ENCODE data around the gene POLN. TPM values are rescaled to one million over a fixed set of nuclear protein-coding genes. Genes with fewer than 3 reads are reported as not detected.
"Not testable (repeated sequence)": the region's sequence is repeated elsewhere in the genome, so short reads cannot be mapped to it uniquely, and the experiment has no call there.

Gene POLN
- total RNA-seq, 1 donor from 2014 or later, result 8.6 TPM

DNA sequence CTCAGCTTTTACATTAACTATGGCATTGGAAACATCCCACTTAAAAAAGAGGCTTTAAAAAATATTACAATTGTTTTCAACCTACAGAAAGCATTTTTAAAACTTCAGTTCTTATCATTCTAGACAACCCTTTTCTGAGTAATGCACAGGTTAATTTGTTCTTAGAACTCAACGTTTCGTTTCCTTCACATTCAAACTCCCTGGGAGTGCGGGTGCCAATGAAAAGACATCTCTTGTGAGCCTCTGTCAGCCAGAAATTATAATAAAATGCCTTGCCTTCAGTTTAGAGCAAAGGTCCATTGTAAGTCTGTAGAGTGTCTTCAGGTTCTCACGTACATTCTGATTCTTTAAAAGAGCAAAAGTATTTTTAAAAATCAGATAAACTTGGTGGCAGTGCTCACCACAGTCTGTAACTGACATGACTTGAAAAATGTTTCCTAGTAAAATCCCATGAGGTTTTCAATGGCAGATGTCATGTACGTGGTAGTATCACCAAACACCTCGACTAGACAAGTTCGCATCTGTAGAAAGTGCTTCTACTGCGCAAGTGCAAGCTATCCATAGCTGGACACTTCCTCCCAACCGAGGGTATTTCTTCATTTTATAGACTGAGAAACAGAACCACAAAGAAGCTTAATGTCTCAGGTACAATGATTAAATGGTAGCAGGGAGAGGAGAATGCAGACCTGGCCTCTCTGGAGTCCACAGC lies 65.8 kb downstream of the POLN start:
- FAIRE-seq (no peak), DNase-seq (ENCODE audit: low spot score in 2 of 2) (no peak)

DNA sequence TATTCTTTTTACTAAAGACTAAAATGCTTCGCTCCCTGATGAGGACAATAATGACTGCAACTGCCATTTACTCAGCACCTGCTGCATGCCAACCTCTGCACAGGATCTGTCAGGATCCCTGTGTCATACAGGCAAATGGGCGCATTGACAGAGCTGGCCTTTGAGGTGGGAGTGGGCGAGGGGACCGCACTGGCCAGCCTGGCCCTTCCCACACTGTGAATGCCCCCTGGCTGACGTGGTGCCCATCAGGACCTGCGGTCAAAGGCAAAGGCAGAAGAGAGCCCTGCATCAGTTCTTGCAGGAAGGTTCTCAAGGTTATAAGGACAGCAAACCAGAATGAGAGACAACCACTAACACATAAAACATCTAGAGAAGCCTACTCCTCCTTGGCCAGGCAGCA lies 67.9 kb downstream of the POLN start:
- no peak for FAIRE-seq
- no peak for DNase-seq (ENCODE audit: low spot score in 2 of 2)

DNA sequence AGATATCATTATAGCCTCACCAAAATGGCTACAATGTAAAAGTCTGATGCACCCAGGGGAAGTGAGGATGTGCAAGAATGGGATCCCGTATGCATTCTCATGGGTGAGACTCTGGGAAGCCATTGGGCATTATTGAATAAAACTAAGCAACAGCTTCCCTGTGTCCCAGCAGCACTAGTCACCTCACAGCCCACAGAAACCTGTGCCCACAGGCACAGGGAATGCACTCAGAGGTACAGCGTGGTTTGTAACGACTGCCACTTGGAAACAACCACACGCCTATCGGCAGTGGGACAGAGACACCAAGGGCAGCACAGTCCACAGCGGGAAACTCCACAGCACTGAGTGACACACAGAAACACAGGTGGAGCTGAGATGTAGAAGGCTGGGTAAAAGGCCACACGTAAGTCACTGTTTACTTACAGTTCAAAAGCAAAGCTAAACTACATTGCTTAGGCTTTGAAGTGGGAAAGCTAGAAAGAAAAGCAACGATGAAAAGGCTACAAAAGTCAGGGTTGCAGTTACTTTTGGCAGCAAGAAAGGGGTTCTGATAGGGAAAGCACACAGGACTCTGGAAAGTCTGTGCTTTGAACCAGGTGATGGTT lies 69.2 kb downstream of the POLN start:
- DNase-seq (ENCODE audit: low spot score in 2 of 2) (no peak), FAIRE-seq (no peak)

DNA sequence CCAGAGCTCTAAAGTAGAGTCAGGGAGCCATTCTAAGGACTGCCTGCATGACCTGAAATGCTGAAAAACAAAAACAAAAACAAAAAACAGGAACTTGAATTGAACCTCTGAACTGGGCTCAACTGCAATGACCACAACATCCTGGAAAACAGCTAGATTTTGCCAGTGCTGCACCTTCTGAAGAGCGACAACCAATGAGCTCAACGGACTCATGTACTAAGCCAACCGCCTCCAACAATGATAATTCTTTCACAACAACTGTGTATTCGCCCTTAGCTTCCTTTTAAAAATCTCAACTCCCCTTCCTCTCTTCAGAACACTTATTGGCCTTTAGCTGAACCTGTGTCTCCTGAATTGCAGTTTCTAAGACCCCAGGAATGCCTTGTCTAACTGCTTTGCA lies 69.8 kb downstream of the POLN start:
- no peak for FAIRE-seq
- DNase-seq (ENCODE audit: low spot score in 2 of 2), result no peak

DNA sequence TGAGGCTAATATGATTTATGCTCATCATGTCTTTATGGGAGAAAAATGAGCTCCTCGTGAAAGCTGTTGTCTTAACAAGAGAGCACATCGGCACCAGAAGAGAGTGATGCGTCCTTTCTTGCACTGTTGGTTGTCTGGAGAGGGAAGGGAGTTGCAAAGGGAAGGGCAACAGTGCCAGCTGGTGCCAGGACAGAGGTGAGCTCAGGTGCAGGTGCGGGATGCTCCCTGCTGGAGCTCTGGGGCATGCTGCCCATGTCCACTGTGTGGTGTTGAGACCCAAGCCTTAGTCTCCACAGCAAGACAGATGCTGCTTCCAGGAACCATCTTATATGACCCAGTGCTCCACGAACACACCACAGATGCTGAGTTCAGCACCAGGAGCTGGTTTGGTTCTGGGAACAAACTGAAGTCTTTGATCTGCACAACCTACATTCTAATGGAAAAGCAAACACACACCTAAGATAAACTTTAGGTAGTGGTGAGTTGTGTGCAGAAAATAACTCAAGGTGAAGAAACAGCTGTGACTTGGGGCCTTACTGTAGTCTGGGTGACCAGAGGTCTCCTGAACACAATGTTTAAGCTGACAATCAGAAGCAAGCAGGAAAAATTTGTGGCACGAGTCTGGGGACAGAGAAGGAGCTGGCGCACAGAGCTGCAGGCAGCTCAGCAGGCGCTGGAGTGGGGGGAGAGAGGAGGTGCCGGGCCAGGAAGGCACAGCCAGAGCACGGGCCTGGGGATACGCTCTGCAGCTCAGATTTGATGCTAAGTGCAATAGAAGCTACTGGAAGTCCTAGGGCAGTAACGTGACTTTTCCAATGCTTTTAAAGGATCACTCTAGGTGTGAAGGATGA lies 73.2 kb downstream of the POLN start:
- DNase-seq (ENCODE audit: low spot score in 2 of 2) (no peak), FAIRE-seq (no peak)

DNA sequence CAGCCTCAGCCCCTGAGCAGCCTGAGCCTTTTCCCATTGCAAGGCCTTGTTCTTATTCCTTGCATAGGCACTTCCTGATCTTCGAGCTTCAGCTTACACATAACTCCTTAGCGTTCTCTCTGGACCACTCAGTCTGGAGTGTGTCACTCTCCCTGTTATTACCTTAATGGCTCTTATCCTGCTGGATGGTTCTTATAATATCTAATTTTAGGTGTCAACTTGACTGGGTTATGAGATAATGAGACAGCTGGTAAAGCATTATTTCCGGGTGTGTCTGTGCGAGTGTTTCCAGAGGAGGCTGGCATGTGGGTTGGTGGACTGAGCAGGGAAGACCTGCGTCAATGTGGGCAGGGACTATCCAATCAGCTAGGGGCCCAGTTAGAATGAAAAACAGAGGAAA lies 75.7 kb downstream of the POLN start:
- DNase-seq (ENCODE audit: low spot score in 2 of 2) (no peak), FAIRE-seq (no peak)

DNA sequence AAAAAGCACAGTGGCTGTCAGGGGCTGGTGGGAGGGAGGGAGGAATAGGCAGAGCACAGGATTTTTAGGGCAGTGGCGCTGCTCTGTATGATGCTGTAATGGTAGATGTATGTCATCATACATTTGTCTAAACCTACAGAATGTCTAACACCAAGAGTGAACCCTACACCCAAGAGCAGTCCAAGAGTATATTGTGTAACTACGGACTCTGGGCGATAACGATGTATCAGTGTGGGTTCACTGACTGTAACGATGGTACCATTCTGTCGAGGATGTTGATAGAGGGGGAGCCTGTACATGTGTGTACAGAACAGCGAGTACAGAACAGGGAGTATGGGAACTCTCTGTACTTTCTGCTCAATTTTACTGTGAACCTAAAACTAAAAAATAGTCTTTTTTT lies 76.5 kb downstream of the POLN start:
- FAIRE-seq, result no peak

DNA sequence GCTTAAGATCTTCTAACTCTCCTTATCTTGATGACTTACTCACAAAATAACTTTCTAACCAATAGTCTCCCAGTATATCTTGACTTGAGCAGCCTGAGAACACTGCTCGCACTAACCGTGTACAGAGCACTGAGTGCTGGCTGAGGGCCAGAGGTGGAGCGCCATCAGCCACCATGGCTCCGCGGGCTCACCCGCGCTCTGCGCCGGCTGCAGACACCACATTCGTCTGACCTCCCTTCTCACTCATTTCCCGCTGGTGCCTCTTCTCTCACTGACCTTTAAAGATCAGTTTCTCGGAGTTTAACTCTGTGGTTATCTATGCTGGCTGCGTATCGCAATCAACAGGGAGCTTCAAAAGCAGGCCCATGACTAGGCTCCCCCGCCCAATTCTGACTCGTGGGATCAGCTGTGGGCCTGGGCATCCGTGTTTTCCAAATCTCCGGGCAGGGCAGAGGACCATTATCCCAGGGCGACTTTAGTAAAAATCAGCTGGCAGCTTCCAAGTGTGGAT lies 78.6 kb downstream of the POLN start:
- no peak for DNase-seq (ENCODE audit: low spot score in 2 of 2)
- no peak for FAIRE-seq

More for the DNA sequence above, 76.5 kb downstream of the POLN start:
- DNase-seq (ENCODE audit: low spot score in 2 of 2), result no peak

DNA sequence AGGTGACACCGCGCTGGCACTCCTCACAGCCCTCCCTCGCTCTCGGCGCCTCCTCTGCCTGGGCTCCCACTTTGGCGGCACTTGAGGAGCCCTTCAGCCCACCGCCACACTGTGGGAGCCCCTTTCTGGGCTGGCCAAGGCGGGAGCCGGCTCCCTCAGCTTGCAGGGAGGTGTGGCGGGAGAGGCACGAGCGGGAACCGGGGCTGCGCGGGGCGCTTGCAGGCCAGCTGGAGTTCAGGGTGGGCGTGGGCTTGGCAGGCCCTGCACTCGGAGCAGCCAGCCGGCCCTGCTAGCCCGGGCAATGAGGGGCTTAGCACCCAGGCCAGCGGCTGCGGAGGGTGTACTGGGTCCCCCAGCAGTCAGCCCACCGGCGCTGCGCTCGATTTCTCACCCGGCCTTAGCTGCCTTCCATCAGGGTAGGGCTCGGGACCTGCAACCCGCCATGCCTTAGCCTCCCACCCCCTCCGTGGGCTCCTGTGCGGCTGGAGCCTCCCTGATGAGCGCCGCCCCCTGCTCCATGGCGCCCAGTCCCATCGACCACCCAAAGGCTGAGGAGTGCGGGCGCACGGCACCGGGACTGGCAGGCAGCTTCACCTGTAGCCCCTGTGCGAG lies 80.7 kb downstream of the POLN start:
- DNase-seq (ENCODE audit: low spot score in 2 of 2); FAIRE-seq: not testable (repeated sequence)

DNA sequence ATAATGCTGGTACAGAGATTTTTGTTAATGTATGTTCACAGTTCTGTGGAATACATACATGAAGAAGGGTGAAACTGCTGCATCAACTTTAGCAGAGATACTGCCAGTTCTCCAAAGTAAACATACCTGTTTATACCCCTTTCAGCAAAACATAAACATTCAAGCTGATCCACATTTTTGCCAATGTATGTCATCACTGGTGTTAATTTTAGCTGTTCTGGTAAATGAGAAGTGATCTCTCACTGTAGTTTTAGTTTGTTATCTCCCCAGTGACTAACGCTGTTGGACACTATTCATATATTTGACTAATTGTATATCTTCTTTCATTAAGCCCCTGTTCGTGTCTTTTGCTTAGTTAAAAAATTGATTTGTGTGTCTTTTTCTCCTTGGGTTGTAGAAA lies 82.0 kb downstream of the POLN start:
- no peak for DNase-seq (ENCODE audit: low spot score in 2 of 2)
- FAIRE-seq, result no peak

DNA sequence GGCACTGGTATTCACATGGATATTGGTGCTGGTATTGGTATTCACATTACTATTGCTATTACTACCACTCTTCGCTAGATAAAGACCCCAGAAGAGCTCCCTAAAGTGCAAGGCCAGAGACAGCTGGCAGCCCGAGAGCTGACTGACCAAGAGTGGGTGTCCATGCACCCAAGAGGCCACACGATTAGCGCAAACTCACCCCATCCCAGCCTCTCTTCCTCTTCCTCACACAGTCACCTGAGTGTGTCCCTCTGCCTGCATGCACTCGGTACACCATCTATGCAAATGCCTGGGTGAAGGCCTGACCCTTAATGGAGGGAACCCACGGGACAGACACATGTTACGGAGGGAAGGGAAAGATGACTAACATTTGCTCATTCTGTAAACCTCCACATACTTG lies 86.7 kb downstream of the POLN start:
- no peak for DNase-seq (ENCODE audit: low spot score in 2 of 2)
- no peak for FAIRE-seq

DNA sequence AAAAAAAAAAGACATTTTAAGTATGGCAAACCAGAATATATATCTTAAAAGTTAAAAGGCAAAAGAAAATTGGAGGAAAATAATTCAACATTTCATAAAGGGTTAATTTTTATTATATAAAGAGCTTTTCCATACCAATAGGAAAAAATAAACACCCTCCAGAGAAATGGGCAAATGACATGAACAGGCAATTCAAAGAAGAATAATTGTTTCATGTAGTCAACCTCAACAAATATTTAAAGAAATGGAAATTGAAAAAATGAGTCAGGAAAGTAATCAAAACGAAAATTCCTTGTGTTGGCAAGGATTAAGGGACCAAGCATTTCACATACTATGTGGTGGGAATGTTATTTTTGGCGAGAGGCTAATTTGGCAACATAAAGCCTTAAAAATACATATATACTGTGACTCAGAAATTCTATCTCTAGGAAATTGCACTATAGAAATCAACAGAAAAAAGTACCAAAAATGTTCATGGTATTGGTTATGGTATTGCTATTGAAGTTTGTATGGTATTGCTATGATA lies 87.6 kb downstream of the POLN start:
- FAIRE-seq (no peak), DNase-seq (ENCODE audit: low spot score in 2 of 2) (no peak)

DNA sequence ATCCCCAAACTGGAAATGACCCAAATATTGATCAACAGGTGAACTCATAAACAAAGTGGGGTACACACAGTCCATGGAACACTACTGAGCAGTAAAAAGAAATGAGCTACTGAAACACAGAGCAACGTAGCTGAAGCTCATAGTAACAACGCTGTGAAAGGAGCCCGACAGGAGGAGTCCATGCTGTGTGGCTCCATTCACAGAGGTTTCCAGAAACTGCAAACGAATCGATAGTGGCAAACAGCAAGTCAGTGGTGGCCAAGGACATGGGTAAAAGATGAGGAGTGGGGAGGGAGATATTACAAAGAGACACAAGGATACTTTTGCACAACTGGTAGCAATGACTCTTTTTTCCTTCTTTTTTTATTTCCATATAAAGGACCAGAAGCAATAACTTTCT lies 90.4 kb downstream of the POLN start:
- no peak for DNase-seq (ENCODE audit: low spot score in 2 of 2)
- no peak for FAIRE-seq

DNA sequence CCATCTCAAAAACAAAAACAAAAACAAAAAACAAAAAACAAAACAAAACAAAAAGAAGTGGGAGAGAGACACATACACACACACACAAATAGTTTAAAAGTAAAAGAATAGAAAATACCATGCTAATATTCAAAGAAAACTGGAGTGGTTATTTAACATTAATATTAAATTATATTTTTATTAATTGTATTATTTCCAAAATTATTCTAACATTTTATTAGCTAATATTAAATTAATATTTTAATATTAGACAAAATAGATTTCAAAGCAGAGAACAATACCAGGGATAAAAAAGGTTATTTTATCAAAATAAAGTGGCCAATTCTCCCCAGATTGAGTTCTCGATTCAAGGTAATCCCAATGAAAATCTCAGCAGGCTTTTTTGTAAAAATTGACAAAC lies 91.8 kb downstream of the POLN start:
- FAIRE-seq, result peak; percentile 88
- no peak for DNase-seq (ENCODE audit: low spot score in 2 of 2)

DNA sequence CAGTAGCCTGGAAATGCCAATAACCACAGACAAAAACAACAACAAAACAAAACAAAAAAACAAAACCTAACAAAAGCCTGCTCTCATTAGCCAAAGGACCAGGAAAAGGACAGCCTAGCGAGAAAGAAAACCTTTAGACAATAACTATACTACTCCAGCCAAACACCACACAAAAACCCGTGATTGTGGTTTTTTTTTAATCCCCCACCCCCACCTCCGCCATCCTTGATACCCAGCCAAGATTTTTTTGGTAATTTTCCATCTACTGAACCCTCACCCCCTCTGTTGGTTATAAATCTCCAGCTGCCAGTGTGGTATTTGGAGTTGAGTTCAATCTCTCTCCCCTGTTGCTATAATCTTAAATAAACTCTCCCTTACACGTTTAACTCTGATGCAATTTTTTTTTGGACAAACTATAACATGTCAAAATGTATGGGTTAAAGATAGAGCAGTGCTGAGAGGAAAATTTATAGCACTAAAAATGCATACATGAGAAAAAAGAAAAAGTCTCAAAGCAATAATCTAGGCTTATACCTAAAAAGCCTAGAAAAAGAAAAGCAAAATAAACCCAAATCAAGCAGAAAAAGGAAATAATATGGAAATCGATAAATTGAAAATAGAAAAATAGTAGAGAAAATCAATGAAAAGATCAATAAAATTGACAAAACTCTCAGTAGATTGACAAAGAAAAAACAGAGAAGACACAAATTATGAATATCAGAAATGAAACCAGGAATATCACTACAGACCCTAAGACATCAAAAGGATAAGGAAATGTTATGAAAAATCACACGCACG lies 99.1 kb downstream of the POLN start:
- DNase-seq (ENCODE audit: low spot score in 2 of 2) (no peak), FAIRE-seq (peak; percentile 60)

DNA sequence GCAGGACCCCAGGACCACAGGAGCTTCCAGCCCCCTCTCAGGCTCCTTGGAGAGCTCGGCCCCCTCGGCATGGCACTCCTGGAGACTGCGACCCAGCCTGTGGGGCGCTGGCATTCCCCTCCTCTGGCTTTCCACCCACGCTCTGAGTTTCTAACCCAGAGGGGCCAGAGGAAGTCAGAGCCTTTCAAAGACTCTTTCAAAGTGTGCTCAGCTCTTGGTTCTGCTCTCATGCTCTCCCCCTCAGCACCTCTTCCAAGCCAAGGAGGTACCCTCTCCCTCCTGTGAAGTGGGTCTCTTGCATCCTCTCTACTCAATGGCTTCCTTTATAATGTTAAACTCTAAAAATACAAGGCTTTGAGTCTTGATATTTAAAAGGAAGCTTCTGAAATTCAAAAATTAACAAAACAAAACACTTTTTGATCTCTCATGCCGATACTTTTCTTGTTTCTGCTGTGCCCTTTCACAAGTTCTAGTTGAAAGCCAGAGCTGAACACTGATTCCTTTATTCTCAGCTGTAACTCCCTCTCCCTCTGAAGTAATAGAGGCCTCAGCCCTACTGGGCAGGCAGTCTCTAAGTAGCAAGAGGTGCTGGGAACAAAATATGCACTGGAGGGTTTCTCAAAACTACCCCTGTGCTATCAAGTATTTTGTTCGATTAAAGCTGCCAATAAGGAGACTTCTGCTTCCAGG lies 100.0 kb downstream of the POLN start:
- FAIRE-seq (no peak), DNase-seq (ENCODE audit: low spot score in 2 of 2) (no peak)

DNA sequence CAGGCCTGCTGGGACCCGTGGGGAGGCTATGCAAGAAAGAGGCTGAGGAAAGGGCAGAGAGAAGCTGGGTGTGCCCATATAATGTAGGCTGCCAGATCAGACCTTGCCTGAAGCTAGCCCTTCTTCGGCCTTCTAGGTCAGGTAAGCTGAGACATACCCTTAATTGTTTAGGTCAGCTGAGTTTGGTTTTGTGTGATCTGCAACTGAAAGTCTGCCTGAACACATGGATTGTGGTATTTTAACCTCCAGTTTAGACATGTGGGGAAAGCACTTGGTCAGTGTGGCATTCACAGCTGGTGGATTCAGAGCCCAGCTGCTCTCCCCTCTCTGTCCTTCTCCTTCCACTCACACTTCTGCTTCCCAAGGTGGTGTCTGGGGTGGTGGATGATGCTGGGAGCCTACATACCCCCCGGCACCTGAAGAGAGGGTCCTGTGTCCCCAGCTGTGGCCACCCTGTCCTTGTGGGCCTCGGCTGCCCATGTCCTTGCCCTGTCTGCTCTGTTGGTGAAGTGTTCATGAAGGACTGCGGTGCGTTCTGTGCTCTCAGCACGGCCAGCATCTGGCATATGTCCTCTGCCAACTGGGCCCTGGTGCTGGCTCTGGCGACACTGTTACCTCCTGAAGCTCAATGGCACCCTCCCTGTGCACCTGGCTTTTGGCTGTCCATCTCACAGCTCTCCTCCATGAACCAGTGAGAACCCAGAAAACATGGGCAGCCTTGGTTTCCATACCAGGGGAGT lies 100.7 kb downstream of the POLN start:
- FAIRE-seq, result no peak
- DNase-seq (ENCODE audit: low spot score in 2 of 2), result no peak

DNA sequence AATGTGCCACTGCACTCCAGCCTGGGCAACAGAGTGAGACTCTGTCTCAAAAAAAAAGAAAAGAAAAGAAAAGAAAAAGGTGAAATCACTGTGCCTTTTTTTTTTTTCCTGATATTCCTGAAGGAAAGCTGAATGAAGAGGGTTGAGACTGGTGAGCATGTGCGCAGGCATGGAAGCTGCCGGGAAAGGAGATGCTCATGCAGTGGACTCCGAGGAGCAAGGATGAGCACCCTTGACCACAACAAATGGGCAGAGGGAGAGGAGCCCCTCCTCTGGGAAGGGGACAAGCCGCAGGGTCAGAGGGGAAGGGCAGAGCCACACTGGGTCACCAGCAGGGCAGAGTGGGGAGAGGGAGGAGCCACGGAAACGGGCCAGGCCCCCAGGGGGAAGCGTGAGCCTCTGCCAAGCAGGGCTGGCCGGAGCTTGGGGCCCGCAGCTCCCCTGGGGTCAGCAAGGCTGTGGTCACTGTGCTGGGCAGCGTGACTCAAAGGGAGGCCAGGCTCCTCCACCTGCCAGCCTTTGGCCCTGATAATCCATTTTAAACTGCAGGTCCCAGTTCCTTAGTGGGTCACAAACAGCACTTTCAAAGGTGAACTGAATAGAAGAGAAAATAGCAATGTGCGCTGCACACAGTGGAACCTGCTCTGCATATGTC lies 102.9 kb downstream of the POLN start:
- DNase-seq (ENCODE audit: low spot score in 2 of 2) (no peak), FAIRE-seq (no peak)

Measured in frontal cortex (tissue), 4 donors.